NCI-H774 (cell line): Measurements from ENCODE around the gene CRLF2.
"Not testable (repeated sequence)": the region's sequence is repeated elsewhere in the genome, so short reads cannot be mapped to it uniquely, and the experiment has no call there.

Experiments
- DNase-seq: peaks from one replicate; lab custom pipeline; 2025; lab: John Stamatoyannopoulos, UW

Gene CRLF2

DNA sequence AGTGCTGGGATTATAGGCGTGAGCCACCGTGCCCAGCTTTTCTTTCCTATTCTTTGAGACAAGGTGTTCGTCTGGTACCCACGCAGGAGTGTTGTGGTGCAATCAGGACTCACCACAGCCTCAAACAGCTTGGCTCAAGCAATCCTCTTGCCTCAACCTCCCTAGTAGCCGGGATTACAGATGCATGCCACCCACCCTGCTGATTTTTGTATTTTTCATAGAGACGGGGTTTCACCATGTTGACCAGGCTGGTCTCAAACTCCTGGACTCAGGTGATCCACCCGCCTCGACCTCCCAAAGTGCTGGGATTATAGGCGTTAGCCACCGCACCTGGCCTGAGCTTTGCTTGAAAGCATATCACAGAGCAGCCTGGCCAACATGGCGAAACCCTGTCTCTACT lies 1.5 kb upstream of the CRLF2 start:
- DNase-seq: no peak

DNA sequence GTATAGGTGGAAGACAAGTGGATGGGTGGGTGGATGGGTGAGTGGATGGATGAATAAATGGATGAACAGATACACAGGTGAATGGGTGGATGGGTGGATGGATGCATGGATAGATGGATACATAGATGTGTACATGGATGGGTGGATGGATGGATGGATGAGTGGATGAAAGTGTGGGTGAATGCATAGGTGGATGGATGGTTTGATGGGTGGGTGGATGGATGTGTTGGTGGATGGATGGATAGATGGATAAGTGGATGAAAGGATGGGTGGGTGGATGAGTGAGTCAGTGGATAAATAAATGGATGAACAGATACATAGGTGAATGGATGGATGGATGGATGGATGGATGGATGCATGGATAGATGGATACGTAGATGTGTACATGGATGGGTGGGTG lies 1.6 kb downstream of the CRLF2 start:
- DNase-seq: no peak

DNA sequence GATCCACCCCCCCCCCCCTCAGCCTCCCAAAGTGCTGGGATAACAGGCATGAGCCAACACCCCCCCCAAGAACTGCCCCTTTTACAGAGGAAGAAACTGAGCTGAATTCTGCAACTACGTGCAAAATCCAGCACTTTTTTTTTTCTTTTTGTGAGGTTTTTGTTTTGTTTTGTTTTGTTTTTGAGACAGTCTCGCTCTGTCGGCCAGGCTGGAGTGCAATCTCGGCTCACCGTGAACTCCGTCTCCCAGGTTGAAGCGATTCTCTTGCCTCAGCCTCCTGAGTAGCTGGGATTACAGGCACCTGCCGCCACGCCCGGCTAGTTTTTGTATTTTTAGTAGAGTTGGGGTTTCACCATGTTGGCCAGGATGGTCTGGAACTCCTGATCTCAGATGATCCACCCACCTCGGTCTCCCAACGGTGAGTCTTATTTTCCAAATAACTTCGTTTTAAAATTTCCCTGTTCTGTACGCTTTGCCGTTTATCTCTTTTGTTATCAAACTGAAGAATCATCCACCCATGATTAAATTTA lies 4.9 kb downstream of the CRLF2 start:
- no peak for DNase-seq

DNA sequence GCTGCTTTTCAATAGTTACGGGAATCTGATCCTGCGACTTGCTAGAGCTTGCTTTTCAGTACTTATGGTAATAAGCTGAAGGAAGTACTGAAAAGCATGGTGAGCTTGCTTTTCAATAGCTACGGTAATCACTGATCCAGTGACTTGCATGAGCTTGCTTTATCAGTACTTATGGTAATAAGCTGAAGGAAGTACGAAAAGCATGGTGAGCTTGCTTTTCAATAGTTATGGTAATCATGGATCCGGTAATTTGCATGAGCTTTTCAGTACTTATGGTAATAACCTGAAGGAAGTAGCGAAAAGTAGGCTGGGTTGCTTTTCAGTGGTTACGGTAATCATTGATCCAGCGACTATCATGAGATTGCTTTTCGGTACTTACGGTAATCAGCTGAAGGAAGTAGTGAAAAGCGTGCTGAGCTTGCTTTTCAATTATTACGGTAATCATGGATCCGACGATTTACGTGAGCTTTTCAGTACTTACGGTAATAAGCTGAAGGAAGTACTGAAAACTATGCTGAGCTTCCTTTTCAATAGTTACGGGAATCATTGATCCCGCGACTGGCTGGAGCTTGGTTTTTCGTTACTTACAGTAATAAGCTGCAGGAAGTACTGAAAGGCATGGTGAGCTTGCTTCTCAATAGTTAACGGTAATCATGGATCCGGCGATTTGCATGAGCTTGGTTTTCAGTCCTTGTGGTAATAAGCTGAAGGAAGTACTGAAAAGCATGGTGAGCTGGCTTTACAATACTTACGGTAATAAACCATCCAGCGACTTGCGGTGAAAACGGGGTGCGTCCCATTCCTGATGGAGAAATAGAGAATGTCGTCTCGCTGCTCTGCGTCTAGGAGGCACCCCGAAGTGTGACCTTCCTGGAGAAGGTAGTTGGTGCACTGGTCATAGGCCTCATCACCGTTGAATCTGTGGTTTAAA lies 6.5 kb downstream of the CRLF2 start:
- DNase-seq: no peak

DNA sequence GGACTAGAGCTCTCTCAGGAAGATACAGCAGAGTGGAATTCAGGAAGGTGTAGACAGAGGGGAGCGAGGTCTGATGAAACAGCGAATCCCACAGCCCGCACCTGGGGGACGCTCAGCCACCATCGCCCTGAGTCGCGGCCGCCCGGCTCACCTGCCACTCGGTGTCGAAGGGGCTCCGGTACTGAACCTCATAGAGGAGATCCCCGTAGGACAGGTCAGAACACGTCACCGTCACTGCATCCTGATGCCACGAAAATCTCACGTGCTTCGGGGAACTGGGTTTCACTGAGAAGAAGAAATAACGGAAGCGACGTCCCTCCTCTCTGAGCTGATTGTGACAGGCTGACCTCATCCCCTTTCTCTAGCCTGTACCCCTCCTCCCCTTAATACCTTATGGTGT lies 10.2 kb downstream of the CRLF2 start:
- DNase-seq: no peak

DNA sequence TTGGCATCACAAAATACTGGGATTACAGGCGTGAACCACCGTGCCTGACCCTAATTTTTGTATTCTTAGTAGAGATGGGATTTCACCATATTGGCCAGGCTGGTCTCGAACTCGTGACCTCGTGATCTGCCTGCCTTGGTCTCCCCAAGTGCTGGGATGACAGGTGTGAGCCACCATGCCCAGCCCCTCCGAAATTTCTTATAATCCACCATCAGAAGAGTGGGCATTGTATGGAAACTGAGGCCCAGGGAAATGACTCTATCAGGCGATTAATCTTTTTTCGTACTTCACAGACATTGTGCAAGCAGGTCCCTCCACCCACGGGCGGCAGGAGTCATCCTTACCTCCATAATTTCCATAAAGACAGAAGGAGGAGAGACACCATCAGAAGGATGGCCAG lies 16.0 kb downstream of the CRLF2 start:
- DNase-seq: no peak

DNA sequence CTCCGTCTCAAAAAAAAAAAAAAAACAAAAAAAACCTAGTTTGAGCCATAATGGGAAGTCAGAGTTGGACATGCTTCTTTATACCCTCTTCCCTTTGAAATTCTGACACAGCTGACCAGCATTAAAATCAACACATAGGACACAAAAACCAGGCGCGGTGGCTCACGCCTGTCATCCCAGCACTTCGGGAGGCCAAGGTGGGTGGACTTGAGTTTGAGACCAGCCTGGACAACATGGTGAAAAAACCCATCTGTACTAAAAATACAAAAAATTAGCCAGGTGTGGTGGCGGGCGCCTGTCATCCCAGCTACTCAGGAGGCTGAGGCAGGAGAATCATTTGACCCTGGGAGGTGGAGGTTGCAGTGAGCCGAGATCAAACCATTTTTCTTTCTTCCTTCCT lies 20.3 kb downstream of the CRLF2 start:
- DNase-seq: not testable (repeated sequence)

- DNase-seq: no peak
These were observed 21.8 kb downstream of the CRLF2 start for GRCh38 chrX:1190596-1191145.

DNA sequence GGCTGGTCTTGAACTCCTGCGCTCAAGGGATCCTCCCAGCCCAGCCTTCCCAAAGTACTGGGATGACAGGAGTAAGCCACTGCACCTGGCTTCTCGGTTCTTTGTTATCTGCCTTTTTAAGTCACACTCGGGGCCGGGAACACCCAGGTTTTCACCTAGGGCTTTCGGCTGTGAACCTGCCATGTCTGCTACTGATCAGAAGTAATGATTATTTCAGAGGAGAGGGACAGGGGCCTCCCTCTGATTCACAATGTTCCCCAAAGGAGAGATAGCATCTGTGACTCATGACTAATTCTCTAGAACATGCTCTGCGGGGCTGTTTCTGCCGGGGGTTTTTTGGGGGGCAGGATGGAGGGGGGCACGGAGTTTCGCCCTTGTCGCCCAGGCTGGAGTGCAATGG lies 26.9 kb downstream of the CRLF2 start:
- no peak for DNase-seq

- no peak for DNase-seq
These were observed 30.2 kb downstream of the CRLF2 start for GRCh38 chrX:1182211-1182610.

GRCh38 chrX:1181661-1182060 lies 30.8 kb downstream of the CRLF2 start:
- not testable (repeated sequence) for DNase-seq

DNA sequence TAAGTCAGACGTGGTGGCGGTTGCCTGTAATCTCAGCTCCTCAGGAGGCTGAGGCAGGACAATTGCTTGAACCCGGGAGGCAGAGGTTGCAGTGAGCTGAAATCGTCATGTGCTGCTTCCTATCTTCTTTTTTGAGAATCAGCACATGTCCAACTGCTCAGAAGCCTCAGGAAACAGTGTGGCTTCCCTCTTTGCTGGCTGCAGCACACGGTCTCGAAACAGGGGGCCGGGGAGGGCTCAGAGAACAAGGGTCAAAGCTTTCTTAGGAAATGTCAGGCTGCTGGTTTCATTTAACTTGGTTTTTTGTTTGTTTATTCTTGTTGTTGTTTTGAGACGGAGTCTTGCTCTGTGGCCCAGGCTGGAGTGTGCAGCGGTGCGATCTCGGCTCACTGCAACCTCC lies 31.3 kb downstream of the CRLF2 start:
- DNase-seq: no peak

DNA sequence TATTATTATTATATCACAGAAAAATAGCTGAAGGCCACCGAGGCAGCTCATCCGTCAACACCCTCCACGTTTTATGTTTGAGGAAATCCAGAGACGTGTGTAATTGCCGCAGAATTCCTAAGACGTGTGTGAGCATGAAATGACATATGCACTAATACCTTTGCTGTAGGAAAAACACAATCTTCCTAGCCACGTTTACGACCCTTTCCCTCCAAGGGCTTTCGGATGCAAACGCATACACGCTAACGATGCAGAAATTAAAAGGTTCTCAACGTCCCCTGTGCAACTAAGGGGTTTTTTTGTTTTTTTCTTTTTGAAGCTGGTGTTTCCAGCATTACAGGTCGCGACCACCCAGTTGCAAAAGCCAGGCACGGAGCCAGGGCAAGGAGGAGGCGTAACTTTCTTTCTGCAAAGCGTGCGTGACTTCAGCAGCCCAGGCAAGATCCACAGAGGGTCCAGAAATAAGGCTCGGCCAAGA lies 33.8 kb downstream of the CRLF2 start:
- DNase-seq: no peak

DNA sequence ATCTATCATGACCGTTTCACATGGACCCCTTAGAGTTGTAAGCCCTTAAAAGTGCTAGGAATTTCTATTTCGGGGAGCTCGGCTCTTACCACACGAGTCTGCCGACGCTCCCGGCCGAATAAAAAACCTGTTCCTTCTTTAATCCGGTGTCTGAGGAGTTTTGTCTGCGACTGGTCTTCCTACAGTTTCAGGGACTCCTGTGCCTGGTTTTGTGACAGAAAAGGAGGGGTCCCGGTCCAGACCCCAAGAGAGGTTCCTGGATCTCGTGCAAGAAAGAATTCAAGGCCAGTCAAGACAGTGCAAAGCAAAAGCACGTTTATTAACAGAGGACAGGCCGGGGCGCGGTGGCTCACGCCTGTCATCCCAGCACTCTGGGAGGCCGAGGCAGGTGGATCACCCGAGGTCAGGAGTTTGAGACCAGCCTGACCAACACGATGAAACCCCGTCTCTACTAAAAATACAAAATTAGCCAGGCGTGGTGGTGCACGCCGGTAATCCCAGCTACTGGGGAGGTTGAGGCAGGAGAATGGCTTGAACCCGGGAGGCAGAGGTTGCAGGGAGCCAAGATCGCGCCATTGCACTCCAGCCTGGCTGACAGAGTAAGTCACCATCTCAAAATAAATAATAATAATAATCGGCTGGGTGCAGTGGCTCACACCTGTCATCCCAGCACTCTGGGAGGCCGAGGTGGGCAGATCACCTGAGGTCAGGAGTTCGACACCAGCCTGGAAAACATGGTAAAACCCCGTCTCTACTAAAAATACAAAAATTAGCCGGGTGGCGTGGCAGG lies 35.7 kb downstream of the CRLF2 start:
- DNase-seq: not testable (repeated sequence)

DNA sequence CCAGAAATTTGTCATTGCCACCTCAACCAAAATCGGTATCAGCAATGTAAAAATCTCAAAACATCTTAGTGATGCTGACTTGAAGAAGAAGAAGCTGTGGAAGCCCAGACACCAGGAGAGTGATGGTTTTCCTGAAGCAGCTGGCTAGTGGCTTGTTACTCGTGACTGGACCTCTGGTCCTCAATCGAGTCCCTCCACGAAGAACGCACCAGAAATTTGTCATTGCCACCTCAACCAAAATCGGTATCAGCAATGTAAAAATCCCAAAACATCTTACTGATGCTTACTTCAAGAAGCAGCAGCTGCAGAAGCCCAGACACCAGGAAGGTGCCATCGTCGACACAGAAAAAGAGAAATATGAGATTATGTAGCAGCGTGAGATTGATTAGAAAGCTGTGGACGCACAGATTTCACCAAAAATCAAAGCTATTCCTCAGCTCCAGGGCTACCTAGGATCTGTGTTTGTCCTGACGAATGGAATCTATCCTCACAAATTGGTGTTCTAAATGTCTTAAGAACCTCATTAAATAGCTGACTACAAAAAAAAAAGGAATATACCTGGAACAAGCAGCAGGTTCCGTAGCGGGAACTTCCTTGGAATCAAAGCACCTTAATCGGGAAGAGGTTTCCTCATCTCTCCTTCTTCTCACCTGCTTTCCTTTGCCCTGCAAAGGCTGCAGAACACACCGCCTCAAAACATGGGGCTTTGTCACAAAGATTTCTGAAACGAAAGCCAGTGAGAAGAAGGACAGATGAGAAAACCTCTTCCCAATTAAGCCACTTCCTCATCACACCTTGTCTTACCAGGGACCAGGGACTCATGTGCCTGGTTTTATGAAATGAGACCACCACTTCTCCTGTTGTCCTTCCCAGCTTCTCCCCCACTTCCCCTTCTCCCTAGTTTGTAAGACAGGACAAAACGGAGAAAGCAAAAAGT lies 37.6 kb downstream of the CRLF2 start:
- not testable (repeated sequence) for DNase-seq

GRCh38 chrX:1173435-1173834 lies 39.0 kb downstream of the CRLF2 start:
- DNase-seq: not testable (repeated sequence)

DNA sequence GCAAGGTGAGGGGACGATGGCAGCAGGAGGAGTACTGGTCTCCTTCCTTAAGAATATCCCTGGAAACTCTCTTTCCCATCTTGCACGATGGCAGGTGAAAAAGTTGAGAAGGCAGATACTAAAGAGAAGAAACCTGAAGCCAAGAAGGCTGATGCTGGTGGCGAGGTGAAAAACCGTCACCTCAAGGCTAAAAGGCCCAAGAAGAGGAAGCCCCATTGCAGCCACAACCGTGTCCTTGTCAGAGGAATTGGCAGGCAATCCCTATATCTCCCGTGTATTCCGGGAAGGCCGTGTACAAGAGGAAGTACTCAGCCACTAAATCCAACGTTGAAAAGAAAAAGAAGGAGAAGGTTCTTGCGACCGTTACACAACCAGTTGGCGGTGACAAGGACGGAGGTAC lies 40.0 kb downstream of the CRLF2 start:
- DNase-seq: no peak

DNA sequence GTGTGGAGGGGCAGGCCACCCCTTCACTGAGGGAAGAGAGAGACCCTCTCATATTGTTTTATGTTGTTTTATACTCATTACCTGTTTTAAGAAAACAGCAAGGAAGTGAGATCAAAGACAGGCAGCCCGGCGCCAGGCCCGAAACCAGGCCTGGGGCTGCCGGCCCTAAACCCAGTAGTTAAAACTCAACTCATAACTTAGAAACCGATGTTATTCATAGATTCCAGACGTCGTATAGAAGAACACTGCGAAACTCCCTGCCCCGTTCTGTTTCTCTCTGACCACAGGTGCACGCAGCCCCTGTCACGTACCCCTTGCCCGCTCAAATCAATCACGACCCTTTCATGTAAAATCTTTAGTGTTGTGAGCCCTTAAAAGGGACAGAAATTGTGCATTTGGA lies 40.5 kb downstream of the CRLF2 start:
- not testable (repeated sequence) for DNase-seq

GRCh38 chrX:1170243-1170642 lies 42.2 kb downstream of the CRLF2 start:
- DNase-seq: no peak

DNA sequence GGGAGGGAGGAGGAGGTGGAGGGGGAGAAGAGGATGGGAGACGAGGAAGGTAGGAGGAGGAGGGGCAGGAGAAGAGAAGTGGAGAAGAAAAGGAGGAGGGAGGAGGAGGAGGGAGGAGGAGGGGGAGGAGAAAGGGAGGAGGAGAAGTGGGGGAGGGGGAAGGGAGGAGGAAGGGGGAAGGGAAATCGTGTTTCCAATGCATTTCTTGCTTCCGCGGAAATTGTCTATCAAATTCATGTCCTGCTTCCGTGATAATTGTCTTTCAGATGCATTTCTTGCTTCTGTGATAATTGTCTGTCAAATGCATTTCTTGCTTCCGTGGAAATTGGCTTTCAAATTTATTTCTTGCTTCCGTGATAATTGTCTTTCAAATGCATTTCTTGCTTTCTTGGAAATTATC lies 43.3 kb downstream of the CRLF2 start:
- no peak for DNase-seq

GRCh38 chrX:1167918-1168481 lies 44.4 kb downstream of the CRLF2 start:
- DNase-seq: no peak
